ENCODE measurements around the gene AXDND1.

Gene AXDND1

GRCh38 chr1:179588425-179589024, 222.8 kb downstream of the AXDND1 start:
- Histone ChIP-seq H3K4me1 (ENCODE audit: control insufficient read depth, insufficient read depth, low read length, poor library complexity, severe bottlenecking) (no peaks in the 10 kb centered on the region), H3K4me3 (ENCODE audit: insufficient read depth, low read depth, low read length, poor library complexity, severe bottlenecking) (no peak overlapping the region), H3K27ac (ENCODE audit: insufficient read depth, low read length, poor library complexity, severe bottlenecking) (no peak overlapping the region), H3K27me3 (replicated peaks; ENCODE audit: control insufficient read depth, insufficient read depth, low read length, poor library complexity, severe bottlenecking) (no peaks in the 10 kb centered on the region), H3K36me3 (ENCODE audit: control insufficient read depth, insufficient read depth, low read length) (no peaks in the 10 kb centered on the region), H3K9me3 (ENCODE audit: control insufficient read depth, low read length) (no peaks in the 10 kb centered on the region)
- DNase-seq = no peak

GRCh38 chr1:179589509-179589908, 223.7 kb downstream of the AXDND1 start:
- Histone ChIP-seq H3K27me3 (replicated peaks; ENCODE audit: control insufficient read depth, insufficient read depth, low read length, poor library complexity, severe bottlenecking) (no peaks in the 10 kb centered on the region), H3K27ac (ENCODE audit: insufficient read depth, low read length, poor library complexity, severe bottlenecking) (no peak overlapping the region), H3K36me3 (ENCODE audit: control insufficient read depth, insufficient read depth, low read length) (no peaks in the 10 kb centered on the region), H3K4me1 (ENCODE audit: control insufficient read depth, insufficient read depth, low read length, poor library complexity, severe bottlenecking) (no peaks in the 10 kb centered on the region), H3K4me3 (ENCODE audit: insufficient read depth, low read depth, low read length, poor library complexity, severe bottlenecking) (no peak overlapping the region), H3K9me3 (ENCODE audit: control insufficient read depth, low read length) (no peaks in the 10 kb centered on the region)
- no peak for DNase-seq

- Histone ChIP-seq H3K4me3 (ENCODE audit: insufficient read depth, low read depth, low read length, poor library complexity, severe bottlenecking) (no peak overlapping the region), H3K27me3 (replicated peaks; ENCODE audit: control insufficient read depth, insufficient read depth, low read length, poor library complexity, severe bottlenecking) (no peaks in the 10 kb centered on the region), H3K4me1 (ENCODE audit: control insufficient read depth, insufficient read depth, low read length, poor library complexity, severe bottlenecking) (no peaks in the 10 kb centered on the region), H3K36me3 (ENCODE audit: control insufficient read depth, insufficient read depth, low read length) (no peaks in the 10 kb centered on the region), H3K27ac (ENCODE audit: insufficient read depth, low read length, poor library complexity, severe bottlenecking) (no peak overlapping the region), H3K9me3 (ENCODE audit: control insufficient read depth, low read length) (no peaks in the 10 kb centered on the region)
- DNase-seq = no peak
Measured at GRCh38 chr1:179590671-179591070, 224.9 kb downstream of the AXDND1 start.

GRCh38 chr1:179591253-179591591, 225.5 kb downstream of the AXDND1 start:
- Histone ChIP-seq H3K4me3 (ENCODE audit: insufficient read depth, low read depth, low read length, poor library complexity, severe bottlenecking) (no peak overlapping the region), H3K27ac (ENCODE audit: insufficient read depth, low read length, poor library complexity, severe bottlenecking) (no peak overlapping the region), H3K9me3 (ENCODE audit: control insufficient read depth, low read length) (no peaks in the 10 kb centered on the region), H3K27me3 (replicated peaks; ENCODE audit: control insufficient read depth, insufficient read depth, low read length, poor library complexity, severe bottlenecking) (no peaks in the 10 kb centered on the region), H3K4me1 (ENCODE audit: control insufficient read depth, insufficient read depth, low read length, poor library complexity, severe bottlenecking) (no peaks in the 10 kb centered on the region), H3K36me3 (ENCODE audit: control insufficient read depth, insufficient read depth, low read length) (no peaks in the 10 kb centered on the region)
- DNase-seq = no peak

GRCh38 chr1:179591592-179592580, 226.1 kb downstream of the AXDND1 start, which contains the start of gene TDRD5:
TSS of gene TDRD5 (plus strand) at chr1:179591832. CDS start at chr1:179592616, 784 bp downstream.
- no peaks in the 10 kb centered on the region for H3K9me3 ChIP-seq (ENCODE audit: control insufficient read depth, low read length)
- H3K27me3 ChIP-seq (replicated peaks; ENCODE audit: control insufficient read depth, insufficient read depth, low read length, poor library complexity, severe bottlenecking) = no peaks in the 10 kb centered on the region
- H3K4me1 ChIP-seq (ENCODE audit: control insufficient read depth, insufficient read depth, low read length, poor library complexity, severe bottlenecking) = no peaks in the 10 kb centered on the region
- no peak within 1 kb of the TSS for H3K4me3 ChIP-seq (ENCODE audit: insufficient read depth, low read depth, low read length, poor library complexity, severe bottlenecking)
- H3K27ac ChIP-seq (ENCODE audit: insufficient read depth, low read length, poor library complexity, severe bottlenecking) = no peak within 1 kb of the TSS
- no peaks in the 10 kb centered on the region for H3K36me3 ChIP-seq (ENCODE audit: control insufficient read depth, insufficient read depth, low read length)
- no peak for DNase-seq

GRCh38 chr1:179598631-179599030, 232.9 kb downstream of the AXDND1 start:
- H3K9me3 ChIP-seq (ENCODE audit: control insufficient read depth, low read length) = no peaks in the 10 kb centered on the region
- H3K4me3 ChIP-seq (ENCODE audit: insufficient read depth, low read depth, low read length, poor library complexity, severe bottlenecking) = no peak overlapping the region
- H3K27me3 ChIP-seq (replicated peaks; ENCODE audit: control insufficient read depth, insufficient read depth, low read length, poor library complexity, severe bottlenecking) = no peaks in the 10 kb centered on the region
- no peaks in the 10 kb centered on the region for H3K4me1 ChIP-seq (ENCODE audit: control insufficient read depth, insufficient read depth, low read length, poor library complexity, severe bottlenecking)
- no peak overlapping the region for H3K27ac ChIP-seq (ENCODE audit: insufficient read depth, low read length, poor library complexity, severe bottlenecking)
- H3K36me3 ChIP-seq (ENCODE audit: control insufficient read depth, insufficient read depth, low read length) = no peaks in the 10 kb centered on the region
- DNase-seq = no peak

- H3K4me1 ChIP-seq (ENCODE audit: control insufficient read depth, insufficient read depth, low read length, poor library complexity, severe bottlenecking) = no peaks in the 10 kb centered on the region
- no peaks in the 10 kb centered on the region for H3K9me3 ChIP-seq (ENCODE audit: control insufficient read depth, low read length)
- no peak overlapping the region for H3K4me3 ChIP-seq (ENCODE audit: insufficient read depth, low read depth, low read length, poor library complexity, severe bottlenecking)
- no peak for DNase-seq
- H3K27ac ChIP-seq (ENCODE audit: insufficient read depth, low read length, poor library complexity, severe bottlenecking) = no peak overlapping the region
- no peaks in the 10 kb centered on the region for H3K36me3 ChIP-seq (ENCODE audit: control insufficient read depth, insufficient read depth, low read length)
- H3K27me3 ChIP-seq (replicated peaks; ENCODE audit: control insufficient read depth, insufficient read depth, low read length, poor library complexity, severe bottlenecking) = no peaks in the 10 kb centered on the region
Measured at GRCh38 chr1:179599623-179600249, 234.0 kb downstream of the AXDND1 start.

- H3K36me3 ChIP-seq (ENCODE audit: control insufficient read depth, insufficient read depth, low read length) = no peaks in the 10 kb centered on the region
- DNase-seq = no peak
Measured at GRCh38 chr1:179601093-179601492, 235.3 kb downstream of the AXDND1 start.

More at GRCh38 chr1:179601093-179601492, 235.3 kb downstream of the AXDND1 start:
- Histone ChIP-seq H3K9me3 (ENCODE audit: control insufficient read depth, low read length) (no peaks in the 10 kb centered on the region), H3K4me3 (ENCODE audit: insufficient read depth, low read depth, low read length, poor library complexity, severe bottlenecking) (no peak overlapping the region), H3K27ac (ENCODE audit: insufficient read depth, low read length, poor library complexity, severe bottlenecking) (no peak overlapping the region), H3K4me1 (ENCODE audit: control insufficient read depth, insufficient read depth, low read length, poor library complexity, severe bottlenecking) (no peaks in the 10 kb centered on the region), H3K27me3 (replicated peaks; ENCODE audit: control insufficient read depth, insufficient read depth, low read length, poor library complexity, severe bottlenecking) (no peaks in the 10 kb centered on the region)

Measured in effector memory CD4-positive, alpha-beta T cell (primary cell).